ENCODE results near the gene DHCR7. TPM values are rescaled to one million over a fixed set of nuclear protein-coding genes. Genes with fewer than 3 reads are reported as not detected.

The DHCR7 gene
- total RNA-seq, 1 donor from 2014 or later = 47.0 TPM

DNA sequence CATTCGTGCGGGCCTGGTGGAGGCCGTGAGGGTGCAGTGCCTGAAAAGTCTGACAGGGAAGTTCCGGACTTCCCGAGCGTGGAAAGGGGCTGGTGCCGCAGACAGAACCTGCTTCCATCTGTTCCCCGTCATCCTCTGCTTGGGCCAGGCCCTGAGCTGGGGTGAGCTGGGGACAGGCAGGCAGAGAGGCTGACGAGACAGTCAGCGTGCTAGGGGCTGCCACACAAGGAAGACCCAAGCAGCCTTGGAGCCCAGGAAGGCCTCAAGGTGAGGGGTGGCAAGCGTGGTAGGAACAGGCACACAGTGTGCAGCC lies 30.3 kb upstream of the DHCR7 start:
- intact Hi-C loops (cut with micrococcal nuclease) = no loop called here

DNA sequence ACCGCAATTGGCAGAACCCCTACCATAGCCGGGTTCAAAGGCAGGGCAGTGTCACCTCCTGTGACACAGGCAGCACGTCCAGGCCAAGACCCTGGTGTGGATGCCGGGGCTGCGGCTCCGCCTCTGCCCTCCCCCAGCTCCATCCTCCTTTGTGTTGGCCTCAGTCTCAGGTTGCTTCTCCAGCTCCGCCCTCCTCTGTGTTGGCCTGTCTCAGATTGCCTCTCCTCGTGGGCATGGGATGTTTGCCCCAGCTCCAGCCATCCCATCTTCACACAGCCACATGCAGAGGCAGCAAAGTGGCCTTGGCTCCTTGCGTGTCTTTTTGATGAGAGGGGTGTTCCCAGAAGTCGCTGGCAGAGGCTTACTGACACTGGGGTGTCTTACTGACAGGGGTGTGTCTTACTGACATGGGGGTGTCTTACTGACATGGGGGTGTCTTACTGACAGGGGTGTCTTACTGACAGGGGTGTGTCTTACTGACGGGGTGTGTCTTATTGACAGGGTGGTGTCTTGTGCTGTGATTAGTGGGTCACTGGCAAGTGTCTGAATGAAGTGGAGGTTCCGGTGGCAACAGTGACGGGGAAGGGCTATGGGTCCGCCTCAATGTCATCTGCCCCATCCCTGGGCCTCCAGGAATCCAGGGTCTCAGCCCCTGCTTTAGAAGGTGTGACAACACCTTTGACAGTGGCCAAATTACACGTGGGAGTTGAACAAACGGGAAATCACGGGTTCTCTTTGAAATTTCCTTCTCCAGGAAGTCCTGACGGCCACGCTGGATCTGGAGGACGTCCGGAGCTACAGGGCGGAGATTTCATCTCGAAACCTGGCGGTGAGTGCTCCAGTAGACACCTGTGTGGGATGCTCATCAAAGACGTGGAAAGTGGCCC lies 29.7 kb upstream of the DHCR7 start:
- intact Hi-C loops (cut with micrococcal nuclease) = no loop called here

DNA sequence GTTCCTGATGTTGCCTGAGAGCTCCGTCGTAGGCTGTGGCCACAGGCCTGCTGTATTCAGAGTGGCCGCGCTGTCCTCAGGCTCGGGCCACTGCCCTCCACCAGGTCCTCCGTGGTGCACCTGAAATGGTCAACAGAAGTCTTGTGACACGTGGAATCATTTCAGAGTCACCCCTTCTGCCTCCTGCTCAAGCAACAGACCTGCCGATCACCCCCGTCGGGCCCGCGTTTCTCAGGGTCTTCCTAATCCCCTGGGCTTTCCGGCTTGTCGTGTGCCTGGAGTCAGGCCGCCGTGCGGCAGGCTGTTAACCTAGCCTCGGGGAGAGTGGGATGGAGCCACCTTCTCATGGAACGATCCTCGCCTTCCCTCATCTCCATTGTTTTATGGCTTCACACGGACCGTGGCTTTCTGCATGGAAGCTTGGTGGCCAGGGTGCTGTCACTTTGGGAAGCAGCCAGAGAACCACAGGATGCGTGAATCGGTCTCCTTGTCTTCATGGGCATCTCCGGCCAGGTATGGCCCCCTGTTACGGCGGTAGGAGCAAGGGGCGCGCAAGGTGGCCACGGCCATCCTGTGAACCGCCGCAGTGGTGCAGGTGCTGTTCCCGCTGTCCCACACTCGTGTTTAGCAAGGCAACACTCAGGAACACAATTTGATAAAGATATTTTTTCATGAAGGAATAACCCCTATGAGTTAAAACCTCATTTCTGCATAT lies 28.9 kb upstream of the DHCR7 start:
- intact Hi-C loops (cut with micrococcal nuclease) = no loop called here

DNA sequence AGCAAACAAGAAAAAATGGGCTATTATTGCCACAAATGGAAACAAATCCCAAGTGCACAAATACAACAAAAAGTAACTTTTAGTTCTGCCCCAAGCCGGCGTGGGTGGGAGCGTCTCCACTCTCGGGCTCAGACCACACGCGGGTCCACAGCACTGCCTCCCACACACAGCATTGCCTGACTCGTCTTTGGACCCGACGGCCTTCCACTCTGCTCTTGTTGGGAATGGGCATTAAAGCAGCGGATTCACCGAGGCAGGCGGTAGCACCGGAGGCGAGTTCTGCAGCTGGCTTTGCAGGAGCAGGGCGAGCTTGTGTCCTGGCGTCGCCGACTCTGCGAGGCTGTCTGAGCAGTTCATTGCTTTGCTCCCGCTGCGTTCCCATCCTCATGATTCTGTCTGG lies 27.8 kb upstream of the DHCR7 start:
- intact Hi-C loops (cut with micrococcal nuclease) = no loop called here

DNA sequence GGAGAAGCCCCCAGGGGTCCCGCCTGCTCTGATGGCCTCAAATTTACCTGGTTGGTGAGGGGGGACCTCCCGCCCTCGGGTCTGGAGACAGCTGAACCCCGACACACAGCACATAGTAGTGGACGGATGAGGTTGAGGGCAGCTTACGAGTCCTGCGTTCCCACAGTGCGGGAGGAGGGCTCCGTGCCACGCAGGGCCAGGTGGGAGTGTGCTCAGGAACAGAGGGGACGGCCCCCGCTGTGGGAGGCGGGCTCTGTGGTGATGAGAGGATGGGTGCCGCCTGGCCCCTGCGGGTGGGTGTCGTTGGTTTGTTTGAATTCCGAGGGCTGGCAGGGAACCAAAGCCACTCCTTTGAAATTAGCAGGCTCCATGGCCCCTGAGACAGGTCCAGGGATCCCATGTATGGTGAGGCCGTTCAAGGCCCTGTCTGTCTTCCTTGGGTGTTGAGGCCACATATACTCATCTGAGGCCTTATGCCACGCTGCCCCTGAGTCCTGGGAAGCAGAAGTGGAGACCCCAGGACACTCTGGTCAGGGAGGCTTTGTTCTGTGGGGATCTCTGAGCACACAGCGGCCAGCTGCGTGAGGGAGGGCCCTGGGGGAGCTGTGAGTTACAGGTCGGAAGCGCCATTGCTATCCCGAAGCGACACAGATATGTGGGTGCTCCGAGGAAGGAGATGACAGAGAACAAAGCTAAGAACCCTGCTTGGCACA lies 26.7 kb upstream of the DHCR7 start:
- intact Hi-C loops (cut with micrococcal nuclease) = no loop called here

DNA sequence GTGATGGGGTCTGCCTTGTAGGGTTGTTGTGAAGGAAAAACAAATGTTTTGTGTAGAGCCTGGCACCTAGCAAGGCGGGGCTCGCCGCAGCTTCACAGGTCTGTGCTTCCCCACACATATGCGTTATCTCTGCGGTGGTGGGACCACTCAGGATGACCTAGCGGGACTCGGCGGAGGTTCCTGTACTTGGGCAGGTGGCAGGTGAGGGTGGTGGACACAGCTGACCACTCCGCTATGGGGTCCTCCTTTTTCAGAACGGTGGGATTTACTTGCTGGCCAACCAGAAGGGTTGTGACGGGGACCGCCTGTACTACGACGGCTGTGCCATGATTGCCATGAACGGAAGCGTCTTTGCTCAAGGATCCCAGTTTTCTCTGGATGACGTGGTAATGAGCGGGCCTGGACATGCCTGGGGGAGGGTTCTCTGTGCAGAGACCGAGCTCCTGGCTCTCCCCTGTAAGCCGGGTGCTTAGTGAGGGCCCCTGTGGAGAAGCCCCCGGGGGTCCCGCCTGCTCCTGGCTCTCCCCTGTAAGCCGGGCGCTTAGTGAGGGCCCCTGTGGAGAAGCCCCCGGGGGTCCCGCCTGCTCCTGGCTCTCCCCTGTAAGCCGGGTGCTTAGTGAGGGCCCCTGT lies 26.1 kb upstream of the DHCR7 start:
- intact Hi-C loops (cut with micrococcal nuclease) = no loop called here

DNA sequence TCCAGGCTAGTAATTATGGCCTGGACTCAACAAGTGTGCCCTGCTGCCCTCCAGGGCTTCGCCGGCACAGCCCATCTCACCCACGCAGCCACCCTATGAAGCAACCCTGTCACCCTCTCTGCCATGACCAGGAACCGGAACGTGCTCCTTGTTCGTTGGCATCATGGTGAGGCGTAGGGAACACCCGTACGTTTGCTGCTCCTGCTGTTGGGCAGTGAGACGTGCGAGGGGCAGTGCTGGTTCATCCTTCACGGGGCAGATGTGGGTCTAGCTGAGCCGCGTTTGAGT lies 25.5 kb upstream of the DHCR7 start:
- intact Hi-C loops (cut with micrococcal nuclease) = no loop called here

DNA sequence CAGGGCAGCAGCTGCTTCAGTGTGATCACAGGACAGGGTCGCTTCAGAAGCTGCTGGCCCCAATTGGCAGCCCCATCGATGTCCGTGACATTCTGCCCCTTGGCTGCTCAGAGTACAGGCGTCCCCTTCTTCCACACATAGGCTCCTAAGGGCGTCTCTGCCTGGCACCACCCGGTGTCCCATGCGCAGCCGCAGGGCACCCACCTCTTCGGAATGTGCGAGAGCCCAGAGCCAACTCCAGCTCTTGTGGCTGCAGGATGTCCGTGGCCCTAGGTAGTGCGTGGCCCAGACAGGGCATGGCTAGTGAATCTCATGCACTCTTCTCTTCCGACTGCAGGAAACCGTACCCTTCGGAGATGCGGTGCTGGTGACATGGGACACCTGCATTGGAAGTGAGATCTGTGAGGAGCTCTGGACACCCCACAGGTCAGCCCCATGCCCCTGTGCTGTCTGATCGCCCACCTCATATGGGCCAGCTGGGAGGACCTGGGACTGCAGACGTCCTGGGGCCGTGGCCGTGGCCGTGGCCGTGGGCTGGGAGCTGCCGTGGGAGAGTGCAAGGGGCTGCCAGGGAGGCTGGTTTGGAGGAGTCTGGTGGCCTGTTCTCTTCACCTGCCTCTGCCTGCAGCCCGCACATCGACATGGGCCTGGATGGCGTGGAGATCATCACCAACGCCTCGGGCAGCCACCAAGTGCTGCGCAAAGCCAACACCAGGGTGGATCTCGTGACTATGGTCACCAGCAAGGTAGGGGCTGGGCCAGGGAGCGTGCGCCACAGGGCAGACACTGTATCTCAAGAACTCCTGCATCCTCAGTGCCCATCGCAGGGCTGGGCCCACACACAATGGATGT lies 25.0 kb upstream of the DHCR7 start:
- intact Hi-C loops (cut with micrococcal nuclease) = no loop called here

DNA sequence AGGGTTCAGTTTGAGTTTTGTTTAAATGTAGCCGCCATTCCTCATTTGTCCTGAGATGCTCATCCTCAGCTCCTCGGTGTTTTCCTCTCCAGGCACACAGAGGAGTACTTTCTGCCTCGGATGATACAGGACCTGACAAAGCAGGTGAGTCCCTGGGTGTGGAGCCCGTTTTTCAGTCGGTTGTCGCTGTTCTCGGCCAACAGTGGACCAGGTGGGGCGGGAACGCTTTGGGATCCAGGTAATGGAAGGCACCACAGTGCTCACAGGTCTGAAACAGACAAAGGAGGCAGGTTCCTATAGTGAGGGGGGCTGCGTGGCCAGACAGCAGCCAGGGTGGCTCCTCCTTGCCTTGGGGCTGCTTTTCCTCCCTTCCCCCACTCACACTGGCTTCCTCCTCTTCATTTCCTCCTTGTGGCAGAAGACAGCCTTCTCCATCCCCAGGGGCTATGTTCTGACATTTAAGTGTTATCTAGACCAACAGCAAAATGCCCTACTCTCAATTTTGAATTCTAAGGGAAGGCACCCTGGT lies 24.2 kb upstream of the DHCR7 start:
- intact Hi-C loops (cut with micrococcal nuclease) = no loop called here

DNA sequence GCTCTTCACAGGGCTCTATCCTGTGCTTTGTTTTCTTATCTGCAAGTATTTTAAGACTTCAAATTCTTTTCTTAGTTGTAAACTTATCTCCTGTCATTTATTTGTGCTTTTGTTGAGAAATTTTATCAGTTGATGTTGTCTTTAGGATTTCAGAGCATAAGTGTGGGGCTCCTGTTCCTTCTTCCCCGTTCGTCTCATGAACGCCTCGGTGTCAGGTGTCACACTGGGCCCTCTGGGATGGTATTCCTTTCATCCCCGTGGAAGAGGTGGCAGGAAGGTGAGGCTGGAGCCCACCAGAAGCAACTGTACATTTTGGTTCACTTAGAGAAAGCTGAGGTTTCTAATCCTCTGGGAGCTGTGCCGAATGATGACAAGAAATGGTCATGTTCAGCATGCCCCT lies 22.8 kb upstream of the DHCR7 start:
- intact Hi-C loops (cut with micrococcal nuclease) = no loop called here

DNA sequence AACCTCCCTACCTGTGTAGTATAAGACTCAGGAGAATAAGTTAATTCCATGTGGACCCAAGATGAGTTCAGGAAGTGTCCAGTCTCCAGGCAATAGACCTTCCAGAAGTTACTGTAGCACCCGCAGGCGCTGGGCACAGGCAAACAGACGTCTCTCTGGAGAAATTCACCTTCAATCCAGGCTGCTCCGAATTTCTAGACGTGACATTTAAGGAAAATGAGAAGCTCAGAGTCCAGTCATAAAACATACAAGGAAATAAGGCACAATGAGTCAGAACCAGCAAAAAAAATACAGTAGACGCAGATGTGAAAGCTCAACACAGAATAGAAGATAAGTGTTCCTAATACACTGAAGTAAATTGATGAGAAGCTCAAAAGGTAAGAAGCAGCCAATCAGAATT lies 19.0 kb upstream of the DHCR7 start:
- intact Hi-C loops (cut with micrococcal nuclease) = no loop called here

DNA sequence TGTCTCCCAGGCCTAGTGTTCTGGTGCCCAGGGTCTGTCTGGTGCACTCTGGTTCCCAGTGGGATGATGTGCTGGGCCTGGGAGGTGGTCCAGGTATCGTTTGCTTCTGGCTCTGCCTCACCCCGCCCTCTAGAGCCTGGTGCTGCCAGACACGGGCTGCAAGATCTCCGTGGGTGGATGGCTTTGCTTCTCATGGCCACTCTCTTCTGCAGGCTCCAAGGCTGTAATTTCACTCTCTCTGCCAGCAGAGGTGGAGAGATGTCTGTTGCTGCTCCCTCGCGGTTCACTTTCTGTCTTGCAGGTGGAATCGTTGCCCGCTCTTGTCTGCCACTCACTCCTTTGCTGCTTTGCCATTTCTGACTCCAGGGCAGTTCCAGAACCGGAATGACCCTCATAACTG lies 18.2 kb upstream of the DHCR7 start:
- intact Hi-C loops (cut with micrococcal nuclease) = no loop called here

DNA sequence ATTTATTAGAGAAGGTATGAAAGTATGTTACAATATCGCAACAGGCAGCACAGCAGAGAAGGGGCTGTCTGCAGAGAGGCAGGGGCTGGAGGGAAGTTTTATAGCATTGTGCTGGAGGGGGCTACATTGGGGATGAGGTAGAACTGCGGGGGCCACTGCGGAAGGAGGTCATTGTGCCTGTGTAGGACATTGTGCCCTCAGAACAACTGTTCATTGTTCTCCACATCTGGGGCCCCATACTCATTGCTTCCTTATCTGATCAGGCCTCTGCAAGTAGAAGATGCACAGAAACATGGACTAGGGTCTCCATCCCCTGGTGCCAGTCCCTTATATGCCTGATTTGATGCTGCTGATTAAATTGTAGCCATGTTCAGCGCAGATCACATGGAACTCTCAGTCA lies 16.9 kb upstream of the DHCR7 start:
- intact Hi-C loops (cut with micrococcal nuclease) = no loop called here

DNA sequence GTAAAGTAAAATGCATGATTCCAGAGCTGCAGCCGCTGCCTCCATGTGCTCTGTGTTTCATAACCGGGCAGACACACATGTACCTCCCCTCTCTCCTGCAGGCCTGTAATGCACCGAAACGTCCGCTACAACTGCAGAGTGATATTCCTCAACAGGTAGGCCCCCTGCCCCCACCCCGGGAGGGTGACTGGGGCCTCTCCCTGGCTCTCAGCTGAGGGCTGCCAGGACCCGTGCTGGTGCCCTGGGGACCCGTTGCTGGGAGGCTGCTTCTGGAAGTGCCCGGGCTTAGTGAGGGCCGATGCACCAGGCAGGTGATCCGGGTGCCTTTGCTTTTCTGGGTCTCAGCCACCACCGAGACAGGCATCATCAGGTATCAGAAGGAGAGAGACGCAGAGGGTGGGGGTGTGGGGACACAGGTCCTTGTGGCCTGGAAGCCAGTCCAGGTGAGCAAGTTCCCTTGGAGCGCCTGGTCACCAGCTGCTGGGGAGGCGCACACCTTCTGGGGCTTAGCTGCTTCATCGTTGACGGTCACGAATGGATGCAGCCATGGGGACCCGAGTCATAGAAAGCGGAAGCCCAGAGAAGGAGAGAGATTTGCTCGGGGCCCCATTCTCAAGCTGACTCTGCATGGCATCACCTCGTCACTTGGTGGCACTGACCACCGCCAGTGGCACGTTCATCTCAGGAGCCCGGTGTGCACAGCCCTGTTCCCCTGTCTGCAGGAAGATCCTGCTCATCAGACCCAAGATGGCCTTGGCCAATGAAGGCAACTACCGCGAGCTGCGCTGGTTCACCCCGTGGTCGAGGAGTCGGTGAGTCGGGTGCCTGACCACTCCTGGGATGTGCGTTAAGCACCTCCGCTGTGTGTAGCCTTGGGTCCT lies 15.4 kb upstream of the DHCR7 start:
- intact Hi-C loops (cut with micrococcal nuclease) = no loop called here

DNA sequence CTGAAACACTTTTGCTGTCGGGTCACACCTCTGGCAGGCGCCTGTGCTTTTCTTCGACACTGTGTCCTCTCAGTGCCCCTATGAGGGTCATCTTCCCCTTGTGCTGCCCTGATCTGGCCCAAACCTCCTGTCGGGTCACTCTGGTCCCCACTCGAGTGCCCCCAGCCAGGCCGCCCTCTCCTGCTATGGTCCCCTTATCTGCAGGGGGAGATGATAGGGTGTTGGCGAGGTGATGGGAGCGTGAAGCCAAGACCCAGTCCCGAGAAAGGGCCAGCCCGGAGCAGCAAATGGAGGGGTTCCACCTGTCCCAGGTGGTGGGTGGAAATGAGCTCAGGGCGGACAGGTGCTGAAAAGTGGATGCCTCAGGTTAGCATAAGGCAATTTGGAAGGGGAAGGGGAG lies 14.5 kb upstream of the DHCR7 start:
- intact Hi-C loops (cut with micrococcal nuclease) = no loop called here

DNA sequence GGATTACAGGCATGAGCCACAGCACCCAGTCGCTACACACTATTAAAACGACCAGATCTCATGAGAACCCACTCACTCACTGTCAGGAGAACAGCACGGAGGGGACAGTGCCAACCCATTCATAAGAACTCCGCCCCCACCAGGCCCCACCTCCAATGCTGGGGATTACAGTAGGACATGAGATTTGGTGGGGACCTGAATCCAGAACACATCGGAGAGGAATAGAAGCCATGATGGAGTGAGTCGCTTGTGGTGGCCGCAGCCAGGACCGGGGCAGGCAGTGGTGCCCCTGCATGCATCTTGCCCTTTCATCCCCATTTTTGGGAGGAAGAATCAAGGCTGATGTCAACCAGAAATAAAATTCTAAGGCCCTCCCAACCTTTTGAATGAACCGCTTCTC lies 13.5 kb upstream of the DHCR7 start:
- intact Hi-C loops (cut with micrococcal nuclease) = no loop called here

DNA sequence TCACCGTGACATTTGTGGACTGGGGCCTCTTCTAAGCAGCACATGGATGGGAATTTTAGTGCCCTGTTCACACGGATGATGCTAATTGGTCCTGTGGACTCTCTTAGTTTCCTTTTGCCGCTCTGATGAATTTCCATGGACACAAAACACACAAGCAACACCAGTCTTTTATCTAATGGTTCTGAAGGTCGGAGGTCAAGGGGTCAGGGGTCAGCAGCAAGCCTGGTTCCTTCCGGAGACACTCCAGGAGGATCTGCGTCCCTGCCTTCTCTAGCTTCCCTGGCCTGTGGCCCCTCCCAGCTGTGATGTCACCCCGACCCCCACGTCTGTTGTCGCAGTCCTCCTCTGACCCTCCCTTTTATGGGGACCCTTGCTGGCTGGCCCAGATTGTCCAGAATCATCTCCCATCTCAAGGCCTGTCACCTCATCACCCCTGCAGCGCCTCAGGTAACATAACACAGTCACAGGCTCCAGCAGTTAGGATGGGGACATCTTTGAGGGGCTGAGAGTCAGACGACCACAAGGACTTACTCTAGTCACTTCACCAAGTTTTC lies 11.7 kb upstream of the DHCR7 start:
- intact Hi-C loops (cut with micrococcal nuclease) = loop anchor here (10.0 kb wide), 2 partner anchors 1185 to 1255 kb away; partner anchors contain the start of genes FADD and PPFIA1

DNA sequence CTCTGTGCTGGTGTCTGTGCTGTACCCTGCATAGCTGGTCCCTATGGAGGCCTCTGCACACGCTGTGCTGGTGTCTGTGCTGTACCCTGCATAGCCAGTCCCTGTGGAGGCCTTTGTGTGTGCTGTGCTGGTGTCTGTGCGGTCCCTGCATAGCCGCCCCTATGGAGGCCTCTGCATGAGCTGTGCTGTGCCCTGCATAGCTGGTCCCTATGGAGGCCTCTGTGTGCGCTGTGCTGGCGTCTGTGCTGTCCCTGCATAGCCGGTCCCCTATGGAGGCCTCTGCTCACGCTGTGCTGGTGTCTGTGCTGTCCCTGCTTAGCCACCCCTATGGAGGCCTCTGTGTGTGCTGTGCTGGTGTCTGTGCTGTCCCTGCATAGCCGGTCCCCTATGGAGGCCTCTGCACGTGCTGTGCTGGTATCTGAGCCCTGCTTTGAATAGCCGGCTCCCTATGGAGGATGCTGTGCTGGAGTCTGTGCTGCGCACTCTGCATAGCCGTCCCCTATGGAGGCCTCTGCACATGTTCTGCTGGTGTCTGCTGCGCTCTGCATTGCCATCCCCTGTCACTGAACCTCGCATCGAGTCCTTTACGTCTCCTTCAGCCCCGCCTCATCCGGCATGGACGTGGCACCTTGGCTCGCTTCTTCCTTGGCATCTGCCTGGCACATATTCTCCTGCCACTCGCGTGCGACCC lies 11.0 kb upstream of the DHCR7 start:
- intact Hi-C loops (cut with micrococcal nuclease) = loop anchor here (10.0 kb wide), 2 partner anchors 1184 to 1254 kb away; partner anchors contain the start of genes FADD and PPFIA1

All from T-helper 2 cell treated with Interferon-gamma antibody and Interleukin-4, amounts not matched to agents 100 ng/mL and 5 ng/mL, for 36 hours (primary cell).